Caco-2 (cell line): Measurements from ENCODE around the gene LRMDA. TPM values are rescaled to one million over a fixed set of nuclear protein-coding genes. Genes with fewer than 3 reads are reported as not detected.

Source experiments
- BruUV-seq: library from RNA; stranded (reverse); fragments of 400-500 nt; replicated peaks from 2 replicates; lab custom pipeline; 2021; lab: Mats Ljungman, UMichigan
- CTCF ChIA-PET: fragments of 300-600 bp; sonication (Branson Sonifier 250); formaldehyde crosslinking; loops from one replicate; lab custom pipeline; 2022; ENCODE audit warnings: antibody characterized with exemption; lab: Charles Lee
- POLR2A ChIA-PET: fragments of 300-600 bp; sonication (Branson Sonifier 250); formaldehyde crosslinking; loops from one replicate; lab custom pipeline; 2022; ENCODE audit warnings: antibody characterized with exemption; lab: Charles Lee
- DNase-seq, 2 experiments: peaks; one replicate each; pipeline versions ENCODE4 v3.0.0 to v3.0.0-alpha.2; 2020 to 2022
- H3K27me3 ChIP-seq: replicated peaks from 2 replicates; pipeline ENCODE4 v1.6.0; 2011; ENCODE audit warnings: low read length; ENCODE audit not compliant: control insufficient read depth, insufficient read depth
- H3K36me3 ChIP-seq: 2 replicates; pipeline ENCODE4 v1.5.1; 2011; ENCODE audit warnings: low read length; ENCODE audit not compliant: control insufficient read depth, insufficient read depth
- H3K4me1 ChIP-seq: fragments of 250-450 bp; sonication (Bioruptor Pico); 2 replicates; pipeline ENCODE4 v1.5.1; 2020; ENCODE audit warnings: mild to moderate bottlenecking
- H3K4me3 ChIP-seq: 2 replicates; pipeline ENCODE4 v1.5.1; 2011; ENCODE audit warnings: low read depth, mild to moderate bottlenecking, control low read depth, low read length
- H3K9me3 ChIP-seq: fragments of 250-450 bp; sonication (Bioruptor Pico); 2 replicates; pipeline ENCODE4 v1.5.1; 2020; ENCODE audit warnings: mild to moderate bottlenecking, moderate library complexity
- H3K27ac Mint-ChIP-seq: one replicate; pipeline ENCODE4 v1.8.0; 2022; ENCODE audit warnings: mixed read lengths; ENCODE audit not compliant: unreplicated experiment
- H3K27me3 Mint-ChIP-seq: one replicate; pipeline ENCODE4 v1.8.0; 2022; ENCODE audit warnings: mixed read lengths; ENCODE audit not compliant: insufficient read depth, unreplicated experiment
- H3K36me3 Mint-ChIP-seq: one replicate; pipeline ENCODE4 v1.8.0; 2022; ENCODE audit warnings: mild to moderate bottlenecking, mixed read lengths; ENCODE audit not compliant: insufficient read depth, unreplicated experiment
- H3K4me1 Mint-ChIP-seq: one replicate; pipeline ENCODE4 v1.8.0; 2022; ENCODE audit warnings: low read depth, mixed read lengths; ENCODE audit not compliant: unreplicated experiment
- H3K4me3 Mint-ChIP-seq: one replicate; pipeline ENCODE4 v1.8.0; 2022; ENCODE audit warnings: mild to moderate bottlenecking, moderate library complexity, mixed read lengths; ENCODE audit not compliant: unreplicated experiment
- H3K9me3 Mint-ChIP-seq: one replicate; pipeline ENCODE4 v1.8.0; 2022; ENCODE audit warnings: mixed read lengths; ENCODE audit not compliant: unreplicated experiment
- CTCF ChIP-seq, 2 experiments: fragments of 200-600 bp in 1 of 2; IDR thresholded peaks; 1 replicate in 1 of 2; 2 replicates in 1 of 2; pipeline versions ENCODE4 v1.5.1 to v1.8.0; 2011 to 2022; ENCODE audit warnings: antibody characterized with exemption in 1 of 2, control low read depth in 1 of 2, inconsistent platforms in 1 of 2, low read depth in 1 of 2, low read length in 1 of 2, mild to moderate bottlenecking in 1 of 2, moderate library complexity in 1 of 2; ENCODE audit not compliant: insufficient read depth in 1 of 2, severe bottlenecking in 1 of 2, unreplicated experiment in 1 of 2
- intact Hi-C: fragments of 100-400 bp; cut with micrococcal nuclease; formaldehyde crosslinking; loops from one replicate; pipeline ENCODE4 v1.10.0; 2022; ENCODE audit not compliant: unreplicated experiment
- total RNA-seq: library from RNA; stranded (reverse); gene quantifications from 2 replicates; pipeline ENCODE4 v1.2.3, GENCODE V29; 2022

The LRMDA gene
- total RNA-seq, 1 experiment from 2014 or later, result 18.5 TPM

GRCh38 chr10:76236356-76236755, 804.9 kb downstream of the LRMDA start:
- Mint-ChIP-seq H3K36me3 (no peaks in the 10 kb centered on the region), H3K4me3 (no peak overlapping the region), H3K9me3 (no peaks in the 10 kb centered on the region), H3K27ac (no peak overlapping the region), H3K4me1 (peaks cover 19% of the 10 kb centered on the region), H3K27me3 (no peaks in the 10 kb centered on the region)
- CTCF ChIA-PET, result no interaction called here
- POLR2A ChIA-PET, result no interaction called here
- H3K4me3 ChIP-seq, result no peak overlapping the region
- H3K4me1 ChIP-seq, result peaks cover 21% of the 10 kb centered on the region
- no peaks in the 10 kb centered on the region for H3K27me3 ChIP-seq
- no peak for DNase-seq
- H3K9me3 ChIP-seq, result no peaks in the 10 kb centered on the region
- no TSS peak for BruUV-seq
- intact Hi-C loops, result loop anchor here (2.0 kb wide), 1 partner anchor 66 kb away; no protein-coding TSS in a partner anchor
- TF ChIP-seq CTCF (IDR thresholded peaks at IDR 0.05; ENCODE audit: insufficient read depth in 1 of 2, low read depth in 1 of 2, low read length in 1 of 2, severe bottlenecking in 1 of 2, unreplicated experiment in 1 of 2), result no peak
- H3K36me3 ChIP-seq, result no peaks in the 10 kb centered on the region

GRCh38 chr10:76242956-76243355, 811.5 kb downstream of the LRMDA start:
- ChIA-PET POLR2A (no interaction called here), CTCF (no interaction called here)
- H3K36me3 ChIP-seq, result no peaks in the 10 kb centered on the region
- Mint-ChIP-seq H3K36me3 (no peaks in the 10 kb centered on the region), H3K27ac (no peak overlapping the region), H3K27me3 (no peaks in the 10 kb centered on the region), H3K4me3 (no peak overlapping the region), H3K4me1 (peaks cover 6% of the 10 kb centered on the region), H3K9me3 (no peaks in the 10 kb centered on the region)
- TF ChIP-seq CTCF (IDR thresholded peaks at IDR 0.05; ENCODE audit: insufficient read depth in 1 of 2, low read depth in 1 of 2, low read length in 1 of 2, severe bottlenecking in 1 of 2, unreplicated experiment in 1 of 2), result no peak
- no peaks in the 10 kb centered on the region for H3K9me3 ChIP-seq
- no peak overlapping the region for H3K4me3 ChIP-seq
- BruUV-seq, result no TSS peak
- H3K27me3 ChIP-seq, result no peaks in the 10 kb centered on the region
- H3K4me1 ChIP-seq, result peaks cover 2% of the 10 kb centered on the region
- intact Hi-C loops, result no loop called here
- no peak for DNase-seq

GRCh38 chr10:76244061-76244686, 812.8 kb downstream of the LRMDA start:
- intact Hi-C loops, result no loop called here
- BruUV-seq, result no TSS peak
- DNase-seq, result no peak
- Mint-ChIP-seq H3K27ac (no peak overlapping the region), H3K27me3 (no peaks in the 10 kb centered on the region), H3K4me1 (peaks cover 6% of the 10 kb centered on the region), H3K4me3 (no peak overlapping the region), H3K9me3 (no peaks in the 10 kb centered on the region), H3K36me3 (no peaks in the 10 kb centered on the region)
- Histone ChIP-seq H3K36me3 (no peaks in the 10 kb centered on the region), H3K27me3 (no peaks in the 10 kb centered on the region), H3K4me1 (no peaks in the 10 kb centered on the region), H3K9me3 (no peaks in the 10 kb centered on the region), H3K4me3 (no peak overlapping the region)
- CTCF ChIA-PET, result no interaction called here
- POLR2A ChIA-PET, result no interaction called here
- TF ChIP-seq CTCF (IDR thresholded peaks at IDR 0.05; ENCODE audit: insufficient read depth in 1 of 2, low read depth in 1 of 2, low read length in 1 of 2, severe bottlenecking in 1 of 2, unreplicated experiment in 1 of 2), result no peak
